Nephron (organoid): ENCODE measurements around the gene ZBTB42.

ENCODE experiments used
- H3K27ac Mint-ChIP-seq, 3 experiments: 2 replicates each; pipeline ENCODE4 v1.8.0; 2020; ENCODE audit warnings: mixed read lengths in 3 of 3, mild to moderate bottlenecking in 2 of 3, moderate library complexity in 1 of 3
- H3K27me3 Mint-ChIP-seq: 2 replicates; pipeline ENCODE4 v1.8.0; 2021; ENCODE audit warnings: low read depth, mild to moderate bottlenecking, moderate library complexity, mixed read lengths
- H3K36me3 Mint-ChIP-seq: 2 replicates; pipeline ENCODE4 v1.8.0; 2020; ENCODE audit warnings: low read depth, mixed read lengths
- H3K4me1 Mint-ChIP-seq: 2 replicates; pipeline ENCODE4 v1.8.0; 2020; ENCODE audit warnings: mixed read lengths
- H3K4me3 Mint-ChIP-seq, 3 experiments: 2 replicates each; pipeline ENCODE4 v1.8.0; 2020; ENCODE audit warnings: mild to moderate bottlenecking in 3 of 3, mixed read lengths in 3 of 3, moderate library complexity in 2 of 3
- H3K9me3 Mint-ChIP-seq: 2 replicates; pipeline ENCODE4 v1.8.0; 2020; ENCODE audit warnings: mixed read lengths
- CTCF ChIP-seq, 3 experiments: fragments of 200-600 bp; sonication (generic); IDR thresholded peaks; one replicate each; pipeline ENCODE4 v1.5.0; 2021; ENCODE audit warnings: antibody characterized with exemption in 3 of 3; ENCODE audit not compliant: unreplicated experiment in 3 of 3

ZBTB42 gene

DNA sequence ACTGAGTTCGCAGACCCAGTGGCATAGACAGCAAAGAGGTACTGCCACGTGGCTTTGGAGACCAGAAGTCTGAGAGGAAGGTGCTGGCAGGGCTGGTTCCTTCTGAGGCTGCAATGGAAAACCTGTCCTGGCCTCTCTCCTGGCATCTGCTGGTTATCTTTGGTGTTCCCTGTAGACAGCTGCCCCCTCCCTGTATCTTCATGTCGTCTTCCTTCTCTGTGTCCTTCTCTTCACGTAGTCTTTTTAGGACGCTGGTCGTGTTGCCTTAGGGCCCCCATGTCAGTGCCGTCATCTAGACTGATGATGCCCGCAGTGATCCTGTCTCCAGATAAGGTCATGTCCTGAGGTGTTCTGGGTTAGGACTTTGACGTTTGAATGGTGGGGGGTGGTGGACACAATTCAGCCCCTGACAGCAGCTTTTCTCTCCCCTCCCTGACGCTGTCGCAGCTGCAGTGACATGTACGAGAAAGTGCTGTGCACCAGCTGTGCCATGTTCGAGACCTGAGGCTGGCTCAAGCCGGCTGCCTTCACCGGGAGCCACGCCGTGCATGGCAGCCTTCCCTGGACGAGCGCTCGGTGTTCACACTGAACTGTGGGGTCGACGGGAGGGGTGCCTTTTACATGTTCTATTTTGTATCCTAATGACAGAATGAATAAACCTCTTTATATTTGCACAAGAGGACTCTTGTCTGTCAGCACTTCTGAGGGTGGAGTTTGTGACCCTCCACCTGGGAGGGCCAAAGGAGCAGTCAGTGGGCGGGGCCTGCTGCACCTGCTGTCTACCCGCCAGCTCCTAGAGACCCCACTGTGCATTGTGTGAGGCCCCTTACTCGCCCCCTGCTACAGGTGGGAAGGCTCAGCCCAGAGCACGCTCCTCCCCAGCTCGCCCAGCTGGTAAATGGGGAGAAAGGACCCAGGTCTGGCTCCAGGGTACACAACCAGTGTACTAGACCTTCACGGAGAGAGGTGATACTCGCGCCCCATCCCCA lies 41.6 kb upstream of the ZBTB42 start:
- Mint-ChIP-seq H3K9me3 (peaks cover 8% of the 10 kb centered on the region), H3K27ac (no peak overlapping the region), H3K4me1 (peaks cover 8% of the 10 kb centered on the region), H3K4me3 (peak overlapping the region; percentile 10 to 31 (median 24)), H3K36me3 (peaks cover 62% of the 10 kb centered on the region), H3K27me3 (no peaks in the 10 kb centered on the region)
- no peak for TF ChIP-seq CTCF (IDR thresholded peaks at IDR 0.05; ENCODE audit: unreplicated experiment in 3 of 3)

DNA sequence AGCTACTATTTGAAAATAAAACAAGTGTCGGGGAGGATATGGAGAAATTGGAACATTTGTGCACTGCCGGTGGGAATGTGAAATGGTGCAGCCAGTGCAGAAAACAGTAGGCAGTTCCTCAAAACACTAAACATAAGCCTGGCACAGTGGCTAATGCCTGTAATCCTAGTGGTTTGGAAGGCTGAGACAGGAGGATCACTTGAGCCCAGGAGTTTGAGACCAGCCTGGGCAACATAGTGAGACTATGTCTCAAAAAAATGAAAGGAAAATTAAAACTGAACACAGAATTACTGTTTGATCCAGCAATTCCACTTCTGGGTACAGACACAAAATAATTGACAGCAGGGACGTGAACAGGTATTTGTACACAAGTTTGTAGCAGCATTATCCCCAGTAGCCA lies 35.4 kb upstream of the ZBTB42 start:
- Mint-ChIP-seq H3K36me3 (peaks cover 57% of the 10 kb centered on the region), H3K27ac (no peak overlapping the region), H3K4me3 (no peak overlapping the region), H3K4me1 (peaks cover 8% of the 10 kb centered on the region), H3K9me3 (peaks cover 14% of the 10 kb centered on the region), H3K27me3 (no peaks in the 10 kb centered on the region)
- no peak for TF ChIP-seq CTCF (IDR thresholded peaks at IDR 0.05; ENCODE audit: unreplicated experiment in 3 of 3)

GRCh38 chr14:104766256-104766862 lies 34.5 kb upstream of the ZBTB42 start:
- Mint-ChIP-seq H3K4me3 (no peak overlapping the region), H3K9me3 (peaks cover 11% of the 10 kb centered on the region), H3K4me1 (peaks cover 8% of the 10 kb centered on the region), H3K36me3 (peaks cover 58% of the 10 kb centered on the region), H3K27me3 (no peaks in the 10 kb centered on the region), H3K27ac (no peak overlapping the region)
- no peak for TF ChIP-seq CTCF (IDR thresholded peaks at IDR 0.05; ENCODE audit: unreplicated experiment in 3 of 3)

DNA sequence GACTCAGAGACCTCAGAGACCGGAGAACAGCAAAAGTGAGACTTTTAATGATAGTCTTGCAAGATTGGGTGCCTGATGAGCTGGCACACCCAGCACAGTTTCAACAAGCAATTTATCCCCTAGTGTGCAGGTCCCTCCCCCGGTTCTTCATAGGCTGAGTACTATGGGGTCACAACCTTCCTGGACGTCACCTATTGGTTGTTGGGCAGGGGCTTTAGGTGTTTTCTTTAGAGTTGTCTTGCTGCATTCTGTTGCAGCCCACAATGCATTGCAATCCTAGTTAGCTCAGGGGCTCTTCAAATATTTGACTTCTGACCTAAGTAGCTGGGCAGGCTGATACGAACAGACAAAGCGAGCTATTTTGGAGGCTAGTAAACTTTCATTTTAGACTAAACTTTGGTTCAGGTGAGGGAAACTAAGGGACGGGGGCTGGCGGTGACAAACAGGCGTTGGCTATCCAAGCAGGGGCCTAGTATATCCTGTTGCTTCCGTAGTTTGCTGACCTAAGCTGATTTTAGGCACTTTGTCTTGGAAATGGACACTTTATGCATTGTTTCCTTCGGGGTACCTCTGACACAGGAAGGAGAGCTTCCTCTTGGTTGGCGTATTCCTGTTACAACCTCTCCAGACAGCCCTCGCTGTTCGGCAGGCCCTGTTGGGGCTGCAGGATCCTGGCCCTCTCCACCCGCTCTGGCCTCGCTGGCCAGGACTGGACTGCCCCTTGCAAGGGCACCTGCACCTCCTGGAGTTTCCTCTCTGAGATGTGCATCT lies 33.9 kb upstream of the ZBTB42 start:
- Mint-ChIP-seq H3K36me3 (peaks cover 57% of the 10 kb centered on the region), H3K27ac (no peak overlapping the region), H3K4me1 (peaks cover 8% of the 10 kb centered on the region), H3K27me3 (no peaks in the 10 kb centered on the region), H3K4me3 (no peak overlapping the region), H3K9me3 (peaks cover 10% of the 10 kb centered on the region)
- TF ChIP-seq CTCF (IDR thresholded peaks at IDR 0.05; ENCODE audit: unreplicated experiment in 3 of 3), result no peak

DNA sequence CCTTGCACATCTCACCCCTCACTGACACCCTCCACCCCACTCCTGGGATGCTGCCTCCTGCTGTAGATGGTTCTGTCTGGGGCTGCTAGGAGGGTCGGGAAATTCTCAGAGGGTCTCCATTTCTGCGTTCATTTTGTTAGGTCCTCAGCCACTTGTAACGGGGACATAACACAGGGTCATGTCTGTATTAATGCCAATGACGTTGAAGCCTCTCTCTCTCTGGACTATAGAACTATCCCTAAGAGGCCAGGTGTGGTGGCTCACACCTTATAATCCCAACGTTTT lies 33.3 kb upstream of the ZBTB42 start:
- H3K9me3 Mint-ChIP-seq, result peaks cover 6% of the 10 kb centered on the region
- no peak overlapping the region for H3K4me3 Mint-ChIP-seq
- H3K27me3 Mint-ChIP-seq, result no peaks in the 10 kb centered on the region
- H3K27ac Mint-ChIP-seq, result peak overlapping the region in 1 of 3 experiments; percentile 25
- peaks cover 57% of the 10 kb centered on the region for H3K36me3 Mint-ChIP-seq
- TF ChIP-seq CTCF (IDR thresholded peaks at IDR 0.05; ENCODE audit: unreplicated experiment in 3 of 3), result no peak
- peaks cover 8% of the 10 kb centered on the region for H3K4me1 Mint-ChIP-seq
